Caki2 (cell line): ENCODE results near the gene CEP104. TPM values are rescaled to one million over a fixed set of nuclear protein-coding genes. Genes with fewer than 3 reads are reported as not detected.

ENCODE experiments used
- total RNA-seq: library from RNA; depleted of rRNA; stranded (reverse); fragments of >200 nt; shearing (Covaris generic); gene quantifications from 2 replicates; pipeline ENCODE4 v1.2.3, GENCODE V29; 2014; ENCODE audit warnings: low replicate concordance; rRNA removed

Gene CEP104
- total RNA-seq, 1 experiment from 2014 or later: 24.9 TPM

Other genes with a start within 250 kb of the CEP104 start
- gene MEGF6, start 245.7 kb downstream of the CEP104 start, total RNA-seq: 15.6 and 21.0 TPM in 2 replicates
- gene TPRG1L, start 232.2 kb downstream of the CEP104 start, total RNA-seq: 30.3 and 35.7 TPM in 2 replicates
- 41.1 and 41.2 TPM in 2 replicates for gene WRAP73, start 207.1 kb downstream of the CEP104 start, total RNA-seq
- 4.4 and 5.1 TPM in 2 replicates for gene TP73, start 204.7 kb downstream of the CEP104 start, total RNA-seq
- gene CCDC27, start 104.8 kb downstream of the CEP104 start, total RNA-seq: not detected in 2 replicates
- 29.9 and 66.4 TPM in 2 replicates for gene SMIM1, start 84.5 kb downstream of the CEP104 start, total RNA-seq
- gene LRRC47, start 60.7 kb downstream of the CEP104 start, total RNA-seq: 16.3 and 32.0 TPM in 2 replicates
- gene DFFB, start 265 bp upstream of the CEP104 start, total RNA-seq: 9.2 and 27.9 TPM in 2 replicates
- gene C1orf174, start 43.1 kb upstream of the CEP104 start, total RNA-seq: 53.9 and 76.4 TPM in 2 replicates